CD4-positive, alpha-beta T cell treated with Interleukin-21 for 1 hour (primary cell): ENCODE data around the gene PCDH19.

Experiments
- DNase-seq: peaks from one replicate; pipeline ENCODE4 v3.0.0-alpha.2; 2020

PCDH19 gene

DNA sequence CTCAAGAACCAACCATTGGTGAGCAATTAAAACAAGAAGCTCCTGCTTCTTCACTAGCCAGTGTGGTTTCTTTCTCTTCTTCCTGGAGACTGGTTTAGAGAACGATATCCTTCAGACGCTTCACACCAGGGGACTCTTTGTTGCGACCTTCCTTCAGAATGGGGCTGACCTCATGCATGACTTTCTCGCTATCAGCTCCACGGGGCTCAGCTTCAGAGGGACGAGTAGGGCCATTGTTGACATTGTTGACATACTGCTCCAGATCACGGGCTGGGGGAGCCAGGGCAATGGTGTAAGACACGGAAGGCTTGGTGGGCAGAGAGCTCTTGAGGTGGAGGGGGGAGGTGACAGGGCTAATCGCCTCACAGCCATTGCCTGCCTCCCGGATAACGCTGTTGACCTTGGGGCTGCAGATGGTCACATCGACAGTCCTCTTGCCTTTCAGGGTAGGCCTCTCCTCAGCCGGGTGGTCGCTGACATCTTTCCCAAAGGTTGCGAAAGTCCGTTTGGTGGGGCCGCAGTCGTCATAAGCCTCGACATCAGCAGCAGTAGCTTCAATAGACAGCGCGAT is 113.8 kb downstream of the PCDH19 start:
- no peak for DNase-seq

- DNase-seq = no peak
Observed at GRCh38 chrX:100294965-100295364, 115.1 kb downstream of the PCDH19 start.

DNA sequence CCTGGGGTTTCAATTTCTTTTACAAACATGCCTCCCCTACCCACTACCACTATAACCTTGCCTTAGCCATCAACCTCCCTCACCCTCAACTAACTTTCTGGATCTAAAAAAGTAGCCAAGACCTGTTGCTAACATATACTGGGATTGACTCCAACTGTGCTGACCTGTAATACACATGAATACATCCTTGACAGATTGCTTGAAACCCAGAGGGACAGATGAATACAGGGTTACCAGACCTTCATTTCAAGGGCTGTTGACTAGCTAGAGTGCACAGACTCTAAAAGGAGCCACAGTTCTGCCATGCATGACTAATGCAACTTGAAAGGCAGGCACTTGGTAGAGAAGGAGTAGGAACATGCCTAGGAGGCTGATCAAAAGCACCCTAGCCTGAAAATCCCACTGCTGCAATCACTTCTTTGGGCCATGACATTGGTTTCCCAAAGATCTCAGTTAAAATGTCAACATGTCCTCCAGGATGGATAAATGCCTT is 121.0 kb downstream of the PCDH19 start:
- no peak for DNase-seq

GRCh38 chrX:100277231-100277630 is 132.8 kb downstream of the PCDH19 start:
- no peak for DNase-seq

- no peak for DNase-seq
Observed at GRCh38 chrX:100274916-100275315, 135.2 kb downstream of the PCDH19 start.

DNA sequence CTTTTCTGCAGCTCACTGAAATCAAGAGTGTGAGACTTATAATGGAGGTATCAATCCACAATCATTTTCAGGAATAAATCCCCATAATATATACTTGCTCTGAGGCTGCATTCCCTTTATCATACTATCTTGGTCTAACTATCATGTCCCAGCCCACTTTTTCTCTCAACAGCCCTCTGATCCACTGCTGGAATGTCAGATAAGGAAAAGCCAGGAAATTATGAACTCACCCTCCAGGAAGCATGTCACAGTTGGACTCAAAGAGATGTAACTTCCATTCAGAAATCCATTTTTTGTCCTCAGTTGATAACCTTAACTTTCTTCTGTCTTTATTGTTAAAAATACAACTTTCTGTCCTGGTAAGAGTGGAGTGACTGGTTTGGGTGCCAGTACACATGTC is 144.9 kb downstream of the PCDH19 start:
- DNase-seq = no peak

- no peak for DNase-seq
Observed at GRCh38 chrX:100264200-100264599, 145.9 kb downstream of the PCDH19 start.

GRCh38 chrX:100263650-100264049 is 146.4 kb downstream of the PCDH19 start:
- DNase-seq = no peak

DNA sequence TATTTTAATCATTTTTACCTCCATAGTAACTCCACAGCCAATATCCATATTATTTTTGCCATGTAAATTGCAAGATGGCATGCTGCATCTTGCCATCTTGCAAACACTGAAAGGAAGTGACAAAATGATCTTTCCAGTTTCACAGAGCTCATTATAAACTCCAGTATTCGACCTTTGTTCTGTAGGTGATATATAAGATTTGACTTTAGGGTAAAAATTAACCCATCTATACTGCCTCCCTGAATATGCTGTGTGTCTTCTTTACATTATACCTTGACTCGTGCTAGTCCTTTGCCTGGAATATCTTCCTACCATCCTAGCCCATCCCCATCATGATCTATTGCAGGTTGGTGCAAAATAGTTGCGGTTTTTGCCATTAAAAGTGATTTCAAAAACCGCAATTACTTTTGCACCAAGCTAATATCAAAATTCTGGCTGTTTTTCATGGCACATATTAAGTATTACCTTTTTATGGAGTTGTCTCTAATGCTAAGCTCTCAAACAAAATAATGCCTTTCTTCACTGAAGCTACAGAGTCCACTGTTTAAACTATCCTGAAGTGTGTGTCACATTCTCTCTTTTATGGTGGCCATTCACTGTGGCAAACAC is 161.1 kb downstream of the PCDH19 start:
- DNase-seq = no peak

DNA sequence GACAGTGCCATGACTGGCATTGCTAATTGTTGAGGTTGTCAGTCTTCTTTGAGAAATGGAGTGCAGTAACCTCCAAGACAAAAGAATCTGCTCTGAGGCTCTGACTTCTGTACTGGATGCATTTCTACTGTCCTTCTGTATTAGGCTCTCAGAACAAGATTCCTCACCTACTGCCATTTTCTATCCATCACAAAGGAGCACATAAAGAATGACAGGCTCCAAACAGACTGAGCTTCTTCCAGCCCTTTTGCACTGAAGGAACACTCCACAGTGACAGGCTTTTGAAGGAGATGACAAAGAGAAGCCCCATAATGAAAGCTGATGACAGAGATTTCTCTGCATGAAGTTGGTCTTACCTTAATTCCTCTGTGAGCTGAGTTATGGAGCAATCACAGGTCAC is 162.2 kb downstream of the PCDH19 start:
- DNase-seq = no peak

GRCh38 chrX:100244681-100245080 is 165.4 kb downstream of the PCDH19 start:
- DNase-seq = no peak
